ENCODE measurements around the gene LOXL4.
"Not testable (repeated sequence)": the region's sequence is repeated elsewhere in the genome, so short reads cannot be mapped to it uniquely, and the experiment has no call there.

Gene LOXL4

GRCh38 chr10:98240524-98240923 lies 27.5 kb downstream of the LOXL4 start:
- DNase-seq, result no peak

- no peak for DNase-seq
Observed at GRCh38 chr10:98238391-98238790, 29.6 kb downstream of the LOXL4 start.

- DNase-seq, result no peak
Observed at GRCh38 chr10:98236862-98237261, 31.1 kb downstream of the LOXL4 start.

- DNase-seq, result no peak
Observed at GRCh38 chr10:98235846-98236245, 32.1 kb downstream of the LOXL4 start.

- DNase-seq, result no peak
Observed at GRCh38 chr10:98231417-98231816, 36.6 kb downstream of the LOXL4 start.

GRCh38 chr10:98228266-98228665 lies 39.7 kb downstream of the LOXL4 start:
- not testable (repeated sequence) for DNase-seq

- DNase-seq, result not testable (repeated sequence)
Observed at GRCh38 chr10:98227713-98228112, 40.3 kb downstream of the LOXL4 start.

GRCh38 chr10:98226508-98227144 lies 41.4 kb downstream of the LOXL4 start:
- no peak for DNase-seq

GRCh38 chr10:98224996-98225395 lies 43.0 kb downstream of the LOXL4 start:
- DNase-seq, result no peak

- DNase-seq, result no peak
Observed at GRCh38 chr10:98224509-98224908, 43.5 kb downstream of the LOXL4 start.

GRCh38 chr10:98223874-98224273 lies 44.1 kb downstream of the LOXL4 start:
- no peak for DNase-seq

- no peak for DNase-seq
Observed at GRCh38 chr10:98217801-98218200, 50.2 kb downstream of the LOXL4 start.

GRCh38 chr10:98215373-98215772 lies 52.6 kb downstream of the LOXL4 start:
- no peak for DNase-seq

GRCh38 chr10:98213740-98214139 lies 54.3 kb downstream of the LOXL4 start:
- no peak for DNase-seq

GRCh38 chr10:98212196-98212595 lies 55.8 kb downstream of the LOXL4 start:
- DNase-seq, result no peak

GRCh38 chr10:98209441-98209840 lies 58.6 kb downstream of the LOXL4 start:
- no peak for DNase-seq

- DNase-seq, result no peak
Observed at GRCh38 chr10:98208925-98209324, 59.1 kb downstream of the LOXL4 start.

- DNase-seq, result no peak
Observed at GRCh38 chr10:98205351-98205750, 62.6 kb downstream of the LOXL4 start.

GRCh38 chr10:98202378-98202777 lies 65.6 kb downstream of the LOXL4 start:
- no peak for DNase-seq

- DNase-seq, result no peak
Observed at GRCh38 chr10:98201760-98202159, 66.2 kb downstream of the LOXL4 start.

All from NCI-H226 (cell line).